ENCODE measurements around the gene GAB3.
A peak's percentile ranks its signal among the peaks of the same experiment; 100 is the strongest.

GAB3 gene

DNA sequence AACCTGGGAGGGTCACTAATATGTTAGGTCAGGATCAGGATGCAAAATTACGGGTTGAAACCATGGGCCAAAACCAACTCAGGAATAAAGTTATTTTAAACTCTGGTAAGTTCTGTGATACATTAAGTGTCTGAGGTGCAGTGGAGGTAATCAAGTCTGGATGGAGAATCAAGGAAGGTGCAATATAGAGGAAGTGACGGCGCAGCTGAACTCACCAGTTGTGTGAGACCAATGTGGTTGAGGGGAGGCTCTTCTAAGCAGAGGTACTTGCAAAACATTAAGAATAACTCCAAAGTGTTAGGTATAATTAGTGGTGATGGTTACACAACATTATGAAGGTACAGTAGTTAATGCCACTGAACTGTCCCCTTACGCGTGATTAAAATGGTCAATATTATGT is 19.7 kb downstream of the GAB3 start:
- Histone ChIP-seq H2AFZ (ENCODE audit: low read length) (no peak overlapping the region), H3K9ac (ENCODE audit: low read depth, low read length, poor library complexity, severe bottlenecking) (no peak overlapping the region), H3K79me2 (ENCODE audit: insufficient read depth, low read length) (peaks cover 10% of the 10 kb centered on the region), H4K20me1 (ENCODE audit: insufficient read depth, low read length, poor library complexity, severe bottlenecking) (no peaks in the 10 kb centered on the region), H3F3A (ENCODE audit: low read depth) (peaks cover 12% of the 10 kb centered on the region; the same call in 1 of the 2 replicates), H3K4me3 (ENCODE audit: low read length, poor library complexity, severe bottlenecking) (no peak overlapping the region), H3K36me3 (ENCODE audit: insufficient read depth, low read length) (no peaks in the 10 kb centered on the region), H3K27me3 (ENCODE audit: insufficient read depth, low read length, poor library complexity, severe bottlenecking) (no peaks in the 10 kb centered on the region), H3K9me3 (ENCODE audit: insufficient read depth, low read depth, low read length) (no peaks in the 10 kb centered on the region), H3K9me2 (replicated peaks; ENCODE audit: low read depth, low read length) (no peaks in the 10 kb centered on the region), H3K4me1 (ENCODE audit: insufficient read depth, low read length, poor library complexity, severe bottlenecking) (peaks cover 79% of the 10 kb centered on the region), H3K4me2 (ENCODE audit: low read depth, low read length, poor library complexity, severe bottlenecking) (no peak overlapping the region)
- TF ChIP-seq CTCF (conservative IDR thresholded peaks at IDR 0.05; ENCODE audit: low read length) (no peak), EZH2phosphoT487 (IDR thresholded peaks at IDR 0.05; ENCODE audit: borderline replicate concordance) (no peak)

DNA sequence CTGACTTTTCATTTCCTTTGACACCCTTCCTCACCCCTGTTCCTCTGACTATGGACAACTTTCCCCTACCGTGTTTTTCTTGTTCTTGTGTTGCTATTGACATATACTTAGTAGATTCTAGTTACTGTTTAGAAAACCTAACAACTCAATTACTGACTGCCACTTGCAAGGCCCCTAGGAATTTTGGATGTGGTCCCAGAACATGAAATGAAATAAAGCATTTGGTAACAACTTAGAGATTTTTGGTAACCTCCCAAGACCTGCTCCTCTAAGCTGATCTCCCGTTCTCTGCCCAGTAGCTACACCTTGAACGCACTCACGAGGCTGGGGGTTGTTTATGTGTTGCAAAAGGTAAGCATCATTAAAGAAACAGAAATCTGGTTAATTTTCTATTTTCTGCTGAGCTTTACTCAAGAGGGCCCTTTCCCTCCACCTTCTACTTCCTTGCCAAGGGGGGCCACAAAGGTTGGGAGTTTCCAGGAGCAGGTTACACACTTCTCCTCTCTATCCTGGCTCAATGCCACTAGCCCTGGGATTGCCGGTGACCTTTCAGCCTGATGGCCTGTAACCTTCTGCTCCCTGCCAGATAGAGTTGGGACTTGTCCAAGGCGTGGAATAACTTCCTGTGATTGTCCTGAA is 20.5 kb downstream of the GAB3 start:
- no peaks in the 10 kb centered on the region for H3K9me2 ChIP-seq (replicated peaks; ENCODE audit: low read depth, low read length)
- no peaks in the 10 kb centered on the region for H3K27me3 ChIP-seq (ENCODE audit: insufficient read depth, low read length, poor library complexity, severe bottlenecking)
- no peak for TF ChIP-seq EZH2phosphoT487 (IDR thresholded peaks at IDR 0.05; ENCODE audit: borderline replicate concordance)
- no peaks in the 10 kb centered on the region for H3K36me3 ChIP-seq (ENCODE audit: insufficient read depth, low read length)
- H3K79me2 ChIP-seq (ENCODE audit: insufficient read depth, low read length) = peaks cover 6% of the 10 kb centered on the region; the same call in 1 of the 2 replicates
- peaks cover 12% of the 10 kb centered on the region; the same call in 1 of the 2 replicates for H3F3A ChIP-seq (ENCODE audit: low read depth)
- no peaks in the 10 kb centered on the region for H4K20me1 ChIP-seq (ENCODE audit: insufficient read depth, low read length, poor library complexity, severe bottlenecking)
- no peak overlapping the region for H3K4me2 ChIP-seq (ENCODE audit: low read depth, low read length, poor library complexity, severe bottlenecking)
- H3K4me1 ChIP-seq (ENCODE audit: insufficient read depth, low read length, poor library complexity, severe bottlenecking) = peaks cover 75% of the 10 kb centered on the region
- H3K9ac ChIP-seq (ENCODE audit: low read depth, low read length, poor library complexity, severe bottlenecking) = no peak overlapping the region
- H2AFZ ChIP-seq (ENCODE audit: low read length) = no peak overlapping the region
- no peaks in the 10 kb centered on the region for H3K9me3 ChIP-seq (ENCODE audit: insufficient read depth, low read depth, low read length)
- no peak overlapping the region for H3K4me3 ChIP-seq (ENCODE audit: low read length, poor library complexity, severe bottlenecking)

DNA sequence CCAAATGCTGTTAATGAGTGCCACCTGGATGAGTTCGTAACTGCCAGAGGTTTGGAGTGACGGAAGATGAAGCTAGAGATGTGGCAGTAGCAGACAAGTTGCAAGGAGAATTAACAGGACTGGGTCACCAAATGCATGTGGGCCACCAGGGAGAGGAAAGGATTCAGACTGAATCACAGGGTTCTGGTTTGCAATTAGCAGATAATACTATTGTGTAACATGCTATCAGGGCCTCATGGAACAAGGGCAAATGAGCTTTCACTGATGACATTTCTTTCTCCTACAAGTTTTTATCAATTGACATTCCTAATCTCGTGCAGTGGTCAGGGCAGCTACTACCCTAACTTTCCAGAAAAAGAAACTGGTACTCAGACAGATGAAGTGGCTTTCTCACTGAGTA is 21.4 kb downstream of the GAB3 start:
- Histone ChIP-seq H3F3A (ENCODE audit: low read depth) (peaks cover 4% of the 10 kb centered on the region; the same call in 1 of the 2 replicates), H3K9me3 (ENCODE audit: insufficient read depth, low read depth, low read length) (no peaks in the 10 kb centered on the region), H3K4me2 (ENCODE audit: low read depth, low read length, poor library complexity, severe bottlenecking) (peak overlapping the region; percentile 52), H3K4me1 (ENCODE audit: insufficient read depth, low read length, poor library complexity, severe bottlenecking) (peaks cover 76% of the 10 kb centered on the region), H3K79me2 (ENCODE audit: insufficient read depth, low read length) (peaks cover 6% of the 10 kb centered on the region; the same call in 1 of the 2 replicates), H2AFZ (ENCODE audit: low read length) (no peak overlapping the region), H3K36me3 (ENCODE audit: insufficient read depth, low read length) (no peaks in the 10 kb centered on the region), H3K9me2 (replicated peaks; ENCODE audit: low read depth, low read length) (no peaks in the 10 kb centered on the region), H4K20me1 (ENCODE audit: insufficient read depth, low read length, poor library complexity, severe bottlenecking) (no peaks in the 10 kb centered on the region), H3K4me3 (ENCODE audit: low read length, poor library complexity, severe bottlenecking) (no peak overlapping the region), H3K27me3 (ENCODE audit: insufficient read depth, low read length, poor library complexity, severe bottlenecking) (no peaks in the 10 kb centered on the region), H3K9ac (ENCODE audit: low read depth, low read length, poor library complexity, severe bottlenecking) (no peak overlapping the region)
- TF ChIP-seq EZH2phosphoT487 (IDR thresholded peaks at IDR 0.05; ENCODE audit: borderline replicate concordance) (no peak), CTCF (conservative IDR thresholded peaks at IDR 0.05; ENCODE audit: low read length) (no peak)

Measured in Loucy (cell line).